ENCODE data around the gene NRP2.

NRP2 gene

DNA sequence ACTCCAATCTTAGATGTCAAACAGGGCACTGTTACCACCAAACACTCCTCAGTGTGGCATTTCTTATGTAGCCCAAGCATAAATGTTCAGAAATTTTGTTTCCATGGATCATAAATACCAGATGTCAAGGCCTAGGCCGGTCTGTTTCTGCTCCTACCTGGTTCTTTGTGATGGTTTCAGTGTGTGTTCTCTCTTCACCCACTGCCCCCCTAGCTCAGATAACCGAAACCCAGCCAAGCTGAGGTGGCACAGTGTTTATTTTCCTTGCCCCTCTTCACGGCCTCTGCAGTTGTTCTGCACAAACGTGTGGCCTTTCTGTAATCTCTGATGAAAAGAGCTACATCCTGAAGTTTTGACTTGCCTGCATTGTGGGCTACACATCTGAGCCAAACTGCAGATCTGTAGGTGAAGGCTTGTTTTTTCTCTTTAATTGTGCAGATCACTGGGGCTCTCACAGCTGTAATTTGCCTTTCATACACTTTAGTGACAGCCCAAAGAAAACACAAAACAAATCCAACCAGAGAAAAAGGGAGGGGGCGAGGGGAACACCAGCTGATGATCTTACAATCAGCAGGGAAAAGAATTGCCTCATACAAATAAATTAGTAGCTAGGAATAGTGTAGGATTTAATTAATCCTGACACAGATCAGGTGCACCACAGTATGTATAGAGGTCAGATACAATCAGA lies 99.1 kb downstream of the NRP2 start:
- H3K36me3 ChIP-seq (ENCODE audit: control insufficient read depth, insufficient read depth, low read length) = no peaks in the 10 kb centered on the region
- no peak for DNase-seq (ENCODE audit: extremely low read depth, insufficient read length)
- H3K4me3 ChIP-seq (replicated peaks; ENCODE audit: low read depth, low read length) = no peak overlapping the region
- no peaks in the 10 kb centered on the region; the same call in 1 of the 2 replicates for H3K27me3 ChIP-seq (replicated peaks; ENCODE audit: control insufficient read depth, insufficient read depth, low read length)
- TF ChIP-seq, protein P1, sequence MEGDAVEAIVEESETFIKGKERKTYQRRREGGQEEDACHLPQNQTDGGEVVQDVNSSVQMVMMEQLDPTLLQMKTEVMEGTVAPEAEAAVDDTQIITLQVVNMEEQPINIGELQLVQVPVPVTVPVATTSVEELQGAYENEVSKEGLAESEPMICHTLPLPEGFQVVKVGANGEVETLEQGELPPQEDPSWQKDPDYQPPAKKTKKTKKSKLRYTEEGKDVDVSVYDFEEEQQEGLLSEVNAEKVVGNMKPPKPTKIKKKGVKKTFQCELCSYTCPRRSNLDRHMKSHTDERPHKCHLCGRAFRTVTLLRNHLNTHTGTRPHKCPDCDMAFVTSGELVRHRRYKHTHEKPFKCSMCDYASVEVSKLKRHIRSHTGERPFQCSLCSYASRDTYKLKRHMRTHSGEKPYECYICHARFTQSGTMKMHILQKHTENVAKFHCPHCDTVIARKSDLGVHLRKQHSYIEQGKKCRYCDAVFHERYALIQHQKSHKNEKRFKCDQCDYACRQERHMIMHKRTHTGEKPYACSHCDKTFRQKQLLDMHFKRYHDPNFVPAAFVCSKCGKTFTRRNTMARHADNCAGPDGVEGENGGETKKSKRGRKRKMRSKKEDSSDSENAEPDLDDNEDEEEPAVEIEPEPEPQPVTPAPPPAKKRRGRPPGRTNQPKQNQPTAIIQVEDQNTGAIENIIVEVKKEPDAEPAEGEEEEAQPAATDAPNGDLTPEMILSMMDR (IDR thresholded peaks at IDR 0.05; ENCODE audit: insufficient read depth, low read length, poor library complexity, severe bottlenecking) = no peak

DNA sequence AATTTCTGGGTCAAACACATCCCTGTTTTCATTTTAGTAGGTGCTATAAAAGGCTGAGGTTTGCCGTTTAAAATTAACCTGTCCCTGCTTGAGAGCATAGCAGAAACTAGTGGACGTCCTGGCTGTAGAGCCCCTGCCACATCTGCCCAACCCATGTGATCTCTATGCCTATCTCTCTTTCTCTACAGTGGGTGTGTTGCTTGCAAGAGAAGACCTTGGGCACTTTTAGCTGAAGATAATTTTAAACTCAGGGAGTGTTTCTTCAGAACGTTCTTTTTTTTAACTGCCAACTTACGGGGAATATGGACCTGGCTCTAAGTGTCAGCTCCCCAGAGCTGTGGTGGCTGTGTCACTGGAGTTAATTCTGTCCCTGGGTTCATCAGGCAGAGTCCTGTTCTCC lies 100.6 kb downstream of the NRP2 start:
- H3K36me3 ChIP-seq (ENCODE audit: control insufficient read depth, insufficient read depth, low read length) = no peaks in the 10 kb centered on the region
- TF ChIP-seq, protein P1 (IDR thresholded peaks at IDR 0.05; ENCODE audit: insufficient read depth, low read length, poor library complexity, severe bottlenecking) = no peak
- no peak overlapping the region for H3K4me3 ChIP-seq (replicated peaks; ENCODE audit: low read depth, low read length)
- DNase-seq (ENCODE audit: extremely low read depth, insufficient read length) = no peak
- H3K27me3 ChIP-seq (replicated peaks; ENCODE audit: control insufficient read depth, insufficient read depth, low read length) = no peaks in the 10 kb centered on the region; the same call in 1 of the 2 replicates

DNA sequence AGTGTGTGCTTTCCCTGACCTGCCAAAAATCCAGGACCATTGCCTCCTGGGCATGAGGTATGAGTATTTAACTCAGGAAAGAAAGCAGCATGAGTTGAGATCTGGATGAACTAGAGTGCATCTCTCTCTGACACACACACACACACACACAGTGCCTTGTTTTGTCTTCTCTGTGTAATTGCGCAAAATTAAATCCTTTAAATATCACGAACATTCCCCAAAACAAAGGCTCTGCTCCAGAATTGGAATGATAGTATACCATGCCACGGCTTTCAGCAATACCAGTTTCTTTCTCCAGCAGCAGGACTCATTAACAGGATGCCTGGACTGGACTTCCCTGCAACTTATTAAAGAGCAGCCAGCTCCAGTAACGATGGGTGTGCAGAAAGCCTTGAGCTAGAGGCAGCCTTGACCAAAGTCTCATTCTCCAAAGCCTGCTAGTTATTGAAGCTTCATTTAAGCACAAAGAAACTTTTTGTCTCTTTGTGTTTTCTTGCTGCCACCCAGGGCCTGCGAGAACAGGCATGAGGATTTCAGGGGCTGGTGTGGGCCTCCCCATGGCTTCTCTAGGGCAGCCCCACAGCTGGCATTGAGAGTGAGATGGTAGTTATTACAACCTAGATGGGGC lies 101.7 kb downstream of the NRP2 start:
- no peaks in the 10 kb centered on the region; the same call in 1 of the 2 replicates for H3K27me3 ChIP-seq (replicated peaks; ENCODE audit: control insufficient read depth, insufficient read depth, low read length)
- TF ChIP-seq, protein P1 (IDR thresholded peaks at IDR 0.05; ENCODE audit: insufficient read depth, low read length, poor library complexity, severe bottlenecking) = no peak
- H3K4me3 ChIP-seq (replicated peaks; ENCODE audit: low read depth, low read length) = no peak overlapping the region
- DNase-seq (ENCODE audit: extremely low read depth, insufficient read length) = no peak
- no peaks in the 10 kb centered on the region for H3K36me3 ChIP-seq (ENCODE audit: control insufficient read depth, insufficient read depth, low read length)

DNA sequence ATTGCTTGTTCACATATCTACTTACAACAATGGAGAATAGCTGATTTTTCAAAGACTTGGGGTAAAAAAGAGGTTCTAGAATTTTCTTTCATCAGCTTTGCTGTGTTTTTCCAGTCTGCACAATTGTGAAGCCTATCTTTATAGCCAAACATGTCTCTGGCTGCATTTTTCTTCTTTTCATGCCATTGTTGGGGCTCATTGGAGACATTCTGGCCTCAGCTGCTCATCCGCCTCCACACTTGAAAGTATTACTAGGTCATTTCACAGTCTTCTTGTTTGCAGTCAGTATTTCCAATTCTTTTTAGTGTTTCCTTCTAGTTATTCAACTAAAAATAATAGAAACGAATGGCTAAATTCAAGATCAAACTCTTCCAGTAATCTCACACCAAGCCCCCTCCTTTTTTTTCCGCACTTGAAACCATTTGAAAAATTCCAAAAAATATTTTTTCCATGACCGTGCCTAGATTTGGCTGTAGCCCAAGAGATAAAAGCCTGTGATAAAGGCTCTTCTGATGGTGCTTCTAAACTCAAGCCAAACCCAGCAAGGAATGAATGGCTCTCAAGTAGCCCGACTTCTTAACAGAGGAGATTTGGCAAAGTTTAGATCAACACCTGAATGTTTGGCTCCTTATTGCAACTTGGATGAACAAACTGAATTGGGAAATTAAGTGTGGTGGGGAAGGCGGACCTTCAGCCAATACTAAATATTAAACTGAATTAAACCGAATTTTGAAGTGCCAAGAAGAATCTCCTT lies 103.4 kb downstream of the NRP2 start:
- TF ChIP-seq, protein P1 (IDR thresholded peaks at IDR 0.05; ENCODE audit: insufficient read depth, low read length, poor library complexity, severe bottlenecking) = no peak
- Histone ChIP-seq H3K4me3 (replicated peaks; ENCODE audit: low read depth, low read length) (no peak overlapping the region), H3K36me3 (ENCODE audit: control insufficient read depth, insufficient read depth, low read length) (no peaks in the 10 kb centered on the region), H3K27me3 (replicated peaks; ENCODE audit: control insufficient read depth, insufficient read depth, low read length) (no peaks in the 10 kb centered on the region; the same call in 1 of the 2 replicates)
- DNase-seq (ENCODE audit: extremely low read depth, insufficient read length) = no peak

GRCh38 chr2:205786976-205787375 lies 104.7 kb downstream of the NRP2 start:
- no peaks in the 10 kb centered on the region for H3K36me3 ChIP-seq (ENCODE audit: control insufficient read depth, insufficient read depth, low read length)
- no peak for DNase-seq (ENCODE audit: extremely low read depth, insufficient read length)
- no peaks in the 10 kb centered on the region; the same call in 1 of the 2 replicates for H3K27me3 ChIP-seq (replicated peaks; ENCODE audit: control insufficient read depth, insufficient read depth, low read length)
- TF ChIP-seq, protein P1 (IDR thresholded peaks at IDR 0.05; ENCODE audit: insufficient read depth, low read length, poor library complexity, severe bottlenecking) = no peak
- no peak overlapping the region for H3K4me3 ChIP-seq (replicated peaks; ENCODE audit: low read depth, low read length)
